GM12874 (cell line): Measurements from ENCODE around the gene GNAL.

Experiments
- CTCF ChIP-seq: IDR thresholded peaks from 2 replicates; pipeline ENCODE4 v1.5.1; 2011; ENCODE audit warnings: low read depth, mild to moderate bottlenecking, control low read depth, low read length, moderate library complexity; ENCODE audit not compliant: insufficient read depth

The GNAL gene

GRCh38 chr18:11665587-11665986 is 23.5 kb upstream of the GNAL start:
- no peak for TF ChIP-seq CTCF

GRCh38 chr18:11666176-11666575 is 22.9 kb upstream of the GNAL start:
- no peak for TF ChIP-seq CTCF

- TF ChIP-seq CTCF, result no peak
Observed at GRCh38 chr18:11666831-11667230, 22.2 kb upstream of the GNAL start.

- TF ChIP-seq CTCF, result no peak
Observed at GRCh38 chr18:11667578-11667977, 21.5 kb upstream of the GNAL start.

DNA sequence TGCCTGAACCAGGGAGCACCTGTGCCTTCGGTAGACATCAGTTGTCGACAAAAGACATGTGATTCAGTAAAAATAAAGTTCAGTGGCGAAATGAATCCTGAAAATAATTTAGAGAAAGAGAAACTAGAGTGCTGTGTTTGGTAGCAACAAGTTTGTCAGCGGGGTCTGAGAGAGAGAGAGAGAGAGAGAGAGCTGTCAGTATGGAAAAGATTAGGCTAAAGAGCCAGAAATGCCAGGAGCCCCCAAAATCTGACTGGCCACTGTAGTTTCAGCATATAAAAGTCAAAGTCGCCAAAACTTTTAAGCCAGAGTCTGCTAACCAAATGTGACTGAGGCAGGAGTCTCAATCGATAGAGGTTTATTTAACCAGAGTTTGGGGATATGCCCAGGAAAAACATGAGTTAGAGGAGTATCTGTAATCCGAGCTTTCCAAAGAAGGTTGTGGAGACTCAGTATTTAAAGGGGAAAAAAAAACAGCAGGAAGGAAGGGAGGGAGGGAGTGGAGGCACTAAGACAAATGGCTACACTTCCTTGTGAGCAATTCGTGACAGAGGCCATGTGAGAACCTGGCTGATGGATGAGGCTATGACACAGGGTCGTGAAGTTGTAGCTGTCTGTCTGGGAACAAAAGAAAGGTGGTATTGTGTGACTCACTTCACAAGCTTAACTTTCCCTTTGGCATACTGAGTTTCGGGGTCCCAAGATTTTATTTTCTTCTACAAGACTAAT is 20.5 kb upstream of the GNAL start:
- no peak for TF ChIP-seq CTCF

DNA sequence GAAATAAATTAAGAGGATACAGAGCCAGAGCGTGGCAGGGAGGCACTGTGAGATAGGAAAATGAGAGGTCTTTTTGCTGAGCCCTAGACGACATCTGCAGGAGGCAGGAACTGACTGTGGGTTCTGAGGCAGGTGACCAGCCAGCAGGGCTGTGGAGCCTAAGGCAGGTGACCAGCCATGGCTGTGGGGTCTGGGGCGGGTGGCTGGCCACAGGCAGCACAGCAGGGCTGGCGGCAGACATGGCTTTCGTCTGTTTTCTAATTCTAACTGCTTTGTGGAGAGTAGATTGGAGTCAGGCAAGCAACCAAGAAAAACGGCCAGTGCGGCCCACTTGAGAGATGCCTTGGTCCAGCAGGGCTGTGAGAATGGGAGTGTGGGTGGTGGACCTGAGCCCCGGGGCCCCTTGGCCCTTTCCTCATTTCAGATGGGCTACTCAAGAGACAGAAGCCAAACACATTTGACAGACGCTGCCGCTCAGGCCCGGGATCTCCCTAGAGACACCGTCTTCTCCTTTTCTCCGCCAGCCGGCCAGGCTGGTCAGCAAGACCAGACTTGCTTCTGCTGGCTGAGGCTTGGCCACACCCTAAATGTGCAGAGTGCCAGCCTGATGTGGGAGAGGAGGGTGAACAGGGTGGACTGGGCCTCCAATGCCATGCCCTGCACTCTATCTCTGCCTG is 19.7 kb upstream of the GNAL start:
- TF ChIP-seq CTCF, result no peak

GRCh38 chr18:11669948-11670275 is 19.2 kb upstream of the GNAL start:
- no peak for TF ChIP-seq CTCF
